Glutamatergic neuron (in vitro differentiated cells): Measurements from ENCODE around the gene EEF2K. TPM values are rescaled to one million over a fixed set of nuclear protein-coding genes. Genes with fewer than 3 reads are reported as not detected.

Experiments used
- DNase-seq: peaks from one replicate; pipeline ENCODE4 v3.0.0; 2022
- H3K27ac Mint-ChIP-seq: one replicate; pipeline ENCODE4 v1.8.0; 2020; ENCODE audit warnings: mild to moderate bottlenecking, mixed read lengths, inconsistent platforms; ENCODE audit not compliant: unreplicated experiment
- H3K27me3 Mint-ChIP-seq: one replicate; pipeline ENCODE4 v1.8.0; 2020; ENCODE audit warnings: mild to moderate bottlenecking, moderate library complexity, mixed read lengths, inconsistent platforms; ENCODE audit not compliant: unreplicated experiment
- H3K36me3 Mint-ChIP-seq: one replicate; pipeline ENCODE4 v1.8.0; 2020; ENCODE audit warnings: mild to moderate bottlenecking, mixed read lengths, inconsistent platforms; ENCODE audit not compliant: unreplicated experiment
- H3K4me1 Mint-ChIP-seq: one replicate; pipeline ENCODE4 v1.8.0; 2020; ENCODE audit warnings: mild to moderate bottlenecking, low read depth, mixed read lengths, inconsistent platforms; ENCODE audit not compliant: unreplicated experiment
- H3K4me3 Mint-ChIP-seq: one replicate; pipeline ENCODE4 v1.8.0; 2020; ENCODE audit warnings: mild to moderate bottlenecking, mixed read lengths, inconsistent platforms; ENCODE audit not compliant: unreplicated experiment
- H3K9me3 Mint-ChIP-seq: one replicate; pipeline ENCODE4 v1.8.0; 2020; ENCODE audit warnings: mild to moderate bottlenecking, moderate library complexity, mixed read lengths, inconsistent platforms; ENCODE audit not compliant: unreplicated experiment
- CTCF ChIP-seq: fragments of 200-600 bp; sonication (generic); IDR thresholded peaks from one replicate; pipeline ENCODE4 v1.5.0; 2021; ENCODE audit not compliant: partially characterized antibody, unreplicated experiment
- total RNA-seq: library from RNA; stranded (reverse); fragmentation: NEBNext Ultra II Directional; extraction: Animal tissue kit (Norgen Biotek cat#: 25700); gene quantifications from one replicate; pipeline ENCODE4 v1.2.1, GENCODE V29; 2021; ENCODE audit not compliant: unreplicated experiment

EEF2K gene
- total RNA-seq, 1 donor from 2014 or later, result 40.2 TPM

GRCh38 chr16:22192261-22193062 lies 13.6 kb upstream of the EEF2K start:
- peaks cover 12% of the 10 kb centered on the region for H3K4me1 Mint-ChIP-seq
- peak overlapping the region; percentile 80 for H3K4me3 Mint-ChIP-seq
- H3K27me3 Mint-ChIP-seq, result peaks cover 17% of the 10 kb centered on the region
- H3K9me3 Mint-ChIP-seq, result peaks cover 24% of the 10 kb centered on the region
- peaks cover 5% of the 10 kb centered on the region for H3K36me3 Mint-ChIP-seq
- peak overlapping the region; percentile 69 for H3K27ac Mint-ChIP-seq
- peak; percentile 24 for DNase-seq
- TF ChIP-seq CTCF, result no peak

- H3K4me3 Mint-ChIP-seq, result no peak overlapping the region
- peaks cover 17% of the 10 kb centered on the region for H3K27me3 Mint-ChIP-seq
- peaks cover 12% of the 10 kb centered on the region for H3K4me1 Mint-ChIP-seq
Measured at GRCh38 chr16:22193063-22193411, 13.0 kb upstream of the EEF2K start.

GRCh38 chr16:22194707-22195444 lies 11.2 kb upstream of the EEF2K start:
- peaks cover 19% of the 10 kb centered on the region for H3K9me3 Mint-ChIP-seq
- no peak for DNase-seq
- H3K4me3 Mint-ChIP-seq, result peak overlapping the region; percentile 87
- peaks cover 17% of the 10 kb centered on the region for H3K27me3 Mint-ChIP-seq
- no peak for TF ChIP-seq CTCF
- peak overlapping the region; percentile 97 for H3K27ac Mint-ChIP-seq
- H3K36me3 Mint-ChIP-seq, result peaks cover 5% of the 10 kb centered on the region
- no peaks in the 10 kb centered on the region for H3K4me1 Mint-ChIP-seq

More at GRCh38 chr16:22193063-22193411, 13.0 kb upstream of the EEF2K start:
- TF ChIP-seq CTCF, result no peak
- DNase-seq, result no peak
- Mint-ChIP-seq H3K36me3 (peaks cover 5% of the 10 kb centered on the region), H3K27ac (no peak overlapping the region), H3K9me3 (peaks cover 24% of the 10 kb centered on the region)

- H3K36me3 Mint-ChIP-seq, result peaks cover 5% of the 10 kb centered on the region
- no peaks in the 10 kb centered on the region for H3K4me1 Mint-ChIP-seq
- H3K27me3 Mint-ChIP-seq, result peaks cover 17% of the 10 kb centered on the region
- peak overlapping the region; percentile 87 for H3K4me3 Mint-ChIP-seq
- no peak for TF ChIP-seq CTCF
- H3K27ac Mint-ChIP-seq, result peak overlapping the region; percentile 97
- H3K9me3 Mint-ChIP-seq, result peaks cover 19% of the 10 kb centered on the region
- DNase-seq, result no peak
Measured at GRCh38 chr16:22195445-22195694, 10.7 kb upstream of the EEF2K start.
